SK-N-SH treated with all-trans-retinoic acid at 6 μM for 48 hours (cell line): ENCODE data around the gene KAZALD1.

Source experiments
- ARNTL ChIP-seq: fragments of 450-650 bp; formaldehyde crosslinking; IDR thresholded peaks from 2 replicates; pipeline ENCODE4 v1.5.0; 2020; ENCODE audit warnings: low read depth, mild to moderate bottlenecking, moderate library complexity, borderline replicate concordance
- BACH2 ChIP-seq: fragments of 250-450 bp; sonication (Bioruptor Pico); IDR thresholded peaks from 2 replicates; pipeline ENCODE4 v1.9.0; 2021; ENCODE audit warnings: mild to moderate bottlenecking, borderline replicate concordance
- CREB5 ChIP-seq: fragments of 250-450 bp; sonication (Bioruptor Pico); IDR thresholded peaks from 2 replicates; pipeline ENCODE4 v1.5.1; 2020; ENCODE audit warnings: low read depth, mild to moderate bottlenecking, moderate library complexity
- CSDC2 ChIP-seq: fragments of 250-450 bp; sonication (Bioruptor Pico); IDR thresholded peaks from 2 replicates; pipeline ENCODE4 v1.5.0; 2020; ENCODE audit warnings: mild to moderate bottlenecking, moderate library complexity
- GLIS3 ChIP-seq: fragments of 250-450 bp; sonication (Bioruptor Pico); IDR thresholded peaks from 2 replicates; pipeline ENCODE4 v1.5.0; 2020; ENCODE audit warnings: mild to moderate bottlenecking, moderate library complexity
- PATZ1 ChIP-seq: fragments of 250-450 bp; sonication (Bioruptor Pico); IDR thresholded peaks from 2 replicates; pipeline ENCODE4 v1.8.0; 2020; ENCODE audit warnings: mild to moderate bottlenecking, moderate library complexity, borderline replicate concordance
- RARB ChIP-seq: fragments of 250-450 bp; sonication (Bioruptor Pico); IDR thresholded peaks from 2 replicates; pipeline ENCODE4 v1.8.0; 2021; ENCODE audit warnings: mild to moderate bottlenecking, moderate library complexity
- ZC3H10 ChIP-seq: fragments of 250-450 bp; sonication (Bioruptor Pico); IDR thresholded peaks from 2 replicates; pipeline ENCODE4 v1.5.1; 2021; ENCODE audit warnings: mild to moderate bottlenecking, moderate library complexity
- ZFP30 ChIP-seq: fragments of 450-650 bp; formaldehyde crosslinking; IDR thresholded peaks from 2 replicates; pipeline ENCODE4 v1.5.0; 2022; ENCODE audit warnings: mild to moderate bottlenecking, moderate library complexity
- ZNF565 ChIP-seq: fragments of 450-650 bp; formaldehyde crosslinking; conservative IDR thresholded peaks from 2 replicates; pipeline ENCODE4 v1.5.0; 2020; ENCODE audit warnings: low read depth, mild to moderate bottlenecking, moderate library complexity
- TF ChIP-seq, protein P1 (sequence below): fragments of 250-450 bp; sonication (Bioruptor Pico); IDR thresholded peaks from 2 replicates; pipeline ENCODE4 v1.5.0; 2020; ENCODE audit warnings: mild to moderate bottlenecking, moderate library complexity

GRCh38 chr10:101062232-101063049, 652 bp downstream of the KAZALD1 start:
- TF ChIP-seq CREB5 (CRISPR knock-in tag) (no peak), ZFP30 (CRISPR knock-in tag) (no peak), PATZ1 (CRISPR knock-in tag) (no peak), GLIS3 (no peak), BACH2 (CRISPR knock-in tag) (no peak), RARB (CRISPR knock-in tag) (no peak), ZC3H10 (CRISPR knock-in tag) (no peak), CSDC2 (CRISPR knock-in tag) (no peak), ARNTL (CRISPR knock-in tag) (no peak), ZNF565 (no peak)
- TF ChIP-seq, protein P1, sequence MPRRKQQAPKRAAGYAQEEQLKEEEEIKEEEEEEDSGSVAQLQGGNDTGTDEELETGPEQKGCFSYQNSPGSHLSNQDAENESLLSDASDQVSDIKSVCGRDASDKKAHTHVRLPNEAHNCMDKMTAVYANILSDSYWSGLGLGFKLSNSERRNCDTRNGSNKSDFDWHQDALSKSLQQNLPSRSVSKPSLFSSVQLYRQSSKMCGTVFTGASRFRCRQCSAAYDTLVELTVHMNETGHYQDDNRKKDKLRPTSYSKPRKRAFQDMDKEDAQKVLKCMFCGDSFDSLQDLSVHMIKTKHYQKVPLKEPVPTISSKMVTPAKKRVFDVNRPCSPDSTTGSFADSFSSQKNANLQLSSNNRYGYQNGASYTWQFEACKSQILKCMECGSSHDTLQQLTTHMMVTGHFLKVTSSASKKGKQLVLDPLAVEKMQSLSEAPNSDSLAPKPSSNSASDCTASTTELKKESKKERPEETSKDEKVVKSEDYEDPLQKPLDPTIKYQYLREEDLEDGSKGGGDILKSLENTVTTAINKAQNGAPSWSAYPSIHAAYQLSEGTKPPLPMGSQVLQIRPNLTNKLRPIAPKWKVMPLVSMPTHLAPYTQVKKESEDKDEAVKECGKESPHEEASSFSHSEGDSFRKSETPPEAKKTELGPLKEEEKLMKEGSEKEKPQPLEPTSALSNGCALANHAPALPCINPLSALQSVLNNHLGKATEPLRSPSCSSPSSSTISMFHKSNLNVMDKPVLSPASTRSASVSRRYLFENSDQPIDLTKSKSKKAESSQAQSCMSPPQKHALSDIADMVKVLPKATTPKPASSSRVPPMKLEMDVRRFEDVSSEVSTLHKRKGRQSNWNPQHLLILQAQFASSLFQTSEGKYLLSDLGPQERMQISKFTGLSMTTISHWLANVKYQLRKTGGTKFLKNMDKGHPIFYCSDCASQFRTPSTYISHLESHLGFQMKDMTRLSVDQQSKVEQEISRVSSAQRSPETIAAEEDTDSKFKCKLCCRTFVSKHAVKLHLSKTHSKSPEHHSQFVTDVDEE (CRISPR knock-in tag) = no peak
